Ascending aorta (tissue), 2 donors: ENCODE results near the gene CGB5. TPM values are rescaled to one million over a fixed set of nuclear protein-coding genes. Genes with fewer than 3 reads are reported as not detected.
"Not testable (repeated sequence)": the region's sequence is repeated elsewhere in the genome, so short reads cannot be mapped to it uniquely, and the experiment has no call there.

Experiments
- DNase-seq, 2 donors: peaks; one replicate each; pipeline ENCODE4 v3.0.0-alpha.2; 2019; ENCODE audit warnings: low spot score in 2 of 2
- H3K27ac ChIP-seq, 2 donors: fragments of 200-600 bp; sonication (generic); one replicate each; pipeline ENCODE4 v1.5.1; 2016 to 2017; ENCODE audit warnings: mild to moderate bottlenecking in 1 of 2
- H3K27me3 ChIP-seq: fragments of 200-600 bp; sonication (generic); one replicate; pipeline ENCODE4 v1.5.1; 2017
- H3K36me3 ChIP-seq, 2 donors: fragments of 200-600 bp; sonication (generic); one replicate each; pipeline ENCODE4 v1.5.1; 2016
- H3K4me1 ChIP-seq, 2 donors: fragments of 200-600 bp; sonication (generic); one replicate each; pipeline ENCODE4 v1.5.1; 2016 to 2017; ENCODE audit warnings: mild to moderate bottlenecking in 1 of 2
- H3K4me3 ChIP-seq, 2 donors: fragments of 200-600 bp; sonication (generic); one replicate each; pipeline ENCODE4 v1.5.1; 2016 to 2017; ENCODE audit warnings: mild to moderate bottlenecking in 1 of 2
- H3K9me3 ChIP-seq, 2 donors: fragments of 200-600 bp; sonication (generic); one replicate each; pipeline ENCODE4 v1.5.1; 2016
- CTCF ChIP-seq, 3 experiments: fragments of 200-600 bp in 2 of 3; fragments of 450-650 bp in 1 of 3; sonication (generic) in 2 of 3; IDR thresholded peaks; one replicate each; pipeline ENCODE4 v1.5.1; 2016 to 2019; ENCODE audit warnings: antibody characterized with exemption in 3 of 3, mild to moderate bottlenecking in 1 of 3, moderate library complexity in 1 of 3
- intact Hi-C: fragments of 100-400 bp; cut with DNase I; formaldehyde crosslinking; loops from one replicate; pipeline ENCODE4 v1.15.1; 2023
- total RNA-seq: library from RNA; depleted of rRNA; stranded (reverse); fragments of >200 nt; gene quantifications from one replicate; pipeline ENCODE4 v1.1.0, GENCODE V29; 2016

CGB5 gene
- total RNA-seq, 1 donor from 2014 or later = not detected

- no peak for DNase-seq
- peaks cover 36 to 49% of the 10 kb centered on the region in 2 donors for H3K36me3 ChIP-seq
- H3K4me1 ChIP-seq = peaks cover 8 to 18% of the 10 kb centered on the region in 2 donors
- no peak overlapping the region for H3K27ac ChIP-seq
- peaks cover 9% of the 10 kb centered on the region for H3K27me3 ChIP-seq
- no peaks in the 10 kb centered on the region for H3K9me3 ChIP-seq
- TF ChIP-seq CTCF (IDR thresholded peaks at IDR 0.05) = no peak
- intact Hi-C loops = no loop called here
- H3K4me3 ChIP-seq = no peak overlapping the region
Measured at GRCh38 chr19:49014870-49015255, 28.8 kb upstream of the CGB5 start.

- Histone ChIP-seq H3K27me3 (peaks cover 9% of the 10 kb centered on the region), H3K4me1 (peaks cover 8 to 18% of the 10 kb centered on the region in 2 donors), H3K36me3 (peaks cover 25 to 35% of the 10 kb centered on the region in 2 donors), H3K4me3 (no peak overlapping the region), H3K9me3 (no peaks in the 10 kb centered on the region), H3K27ac (no peak overlapping the region)
- intact Hi-C loops = no loop called here
- no peak for TF ChIP-seq CTCF (IDR thresholded peaks at IDR 0.05)
- DNase-seq = no peak
Measured at GRCh38 chr19:49016067-49016839, 27.4 kb upstream of the CGB5 start.

GRCh38 chr19:49017041-49017665, 26.5 kb upstream of the CGB5 start, which contains the start of gene LHB:
Gene LHB, minus strand, starts transcription at chr19:49017091. Its CDS starts 10 bp downstream, at chr19:49017081.
- no peak for TF ChIP-seq CTCF (IDR thresholded peaks at IDR 0.05)
- no peaks in the 10 kb centered on the region for H3K9me3 ChIP-seq
- no peak for DNase-seq
- H3K4me1 ChIP-seq = peaks cover 8 to 18% of the 10 kb centered on the region in 2 donors
- H3K36me3 ChIP-seq = peaks cover 17 to 26% of the 10 kb centered on the region in 2 donors
- intact Hi-C loops = no loop called here
- H3K27ac ChIP-seq = no peak within 1 kb of the TSS
- peaks cover 9% of the 10 kb centered on the region for H3K27me3 ChIP-seq
- peak within 1 kb of the TSS; percentile 56 to 65 for H3K4me3 ChIP-seq

- intact Hi-C loops = no loop called here
- peak; percentile 34 to 56 (median 39) for TF ChIP-seq CTCF (IDR thresholded peaks at IDR 0.05)
- Histone ChIP-seq H3K4me1 (peaks cover 8 to 18% of the 10 kb centered on the region in 2 donors), H3K36me3 (peaks cover 13 to 24% of the 10 kb centered on the region in 2 donors), H3K27ac (no peak overlapping the region), H3K27me3 (peaks cover 9% of the 10 kb centered on the region), H3K9me3 (no peaks in the 10 kb centered on the region), H3K4me3 (peak overlapping the region; percentile 56 to 65)
- peak in 1 of 2 donors; percentile 77 for DNase-seq
Measured at GRCh38 chr19:49017666-49018351, 25.8 kb upstream of the CGB5 start.

- DNase-seq, intact Hi-C loops, H3K9me3 ChIP-seq, H3K27ac ChIP-seq, H3K27me3 ChIP-seq: not testable (repeated sequence)
- H3K4me1 ChIP-seq = peaks cover 8 to 18% of the 10 kb centered on the region in 2 donors
- peaks cover 13 to 24% of the 10 kb centered on the region in 2 donors for H3K36me3 ChIP-seq
- H3K4me3 ChIP-seq = peak overlapping the region; percentile 56 to 65
Measured at GRCh38 chr19:49018388-49019241, 25.0 kb upstream of the CGB5 start.
